HG03280 (cell line): ENCODE results near the gene CNFN.
A peak's percentile ranks its signal among the peaks of the same experiment; 100 is the strongest.

ENCODE experiments used
- ATAC-seq: cut with Tn5 transposase; IDR thresholded peaks from one replicate; pipeline ENCODE4 v1.9.1; 2021; ENCODE audit warnings: mild to moderate bottlenecking, moderate library complexity; ENCODE audit not compliant: unreplicated experiment

Gene CNFN

GRCh38 chr19:42389899-42390298, at the start of gene CNFN:
CNFN (minus strand) TSS chr19:42390297; CDS start chr19:42389037, 1,260 bp downstream.
- no peak for ATAC-seq

GRCh38 chr19:42436006-42436405, 45.9 kb upstream of the CNFN start:
- no peak for ATAC-seq

- no peak for ATAC-seq
These were observed 45.2 kb upstream of the CNFN start for GRCh38 chr19:42435316-42435715.

- no peak for ATAC-seq
These were observed 43.6 kb upstream of the CNFN start for GRCh38 chr19:42433503-42434260.

- ATAC-seq: no peak
These were observed 41.4 kb upstream of the CNFN start for GRCh38 chr19:42431486-42431885.

- no peak for ATAC-seq
These were observed 38.6 kb upstream of the CNFN start for GRCh38 chr19:42428676-42429075.

GRCh38 chr19:42427313-42427712, 37.2 kb upstream of the CNFN start, which contains the start of gene LIPE:
LIPE (minus strand) TSS chr19:42427388; CDS start chr19:42427149, 239 bp downstream.
- no peak for ATAC-seq

GRCh38 chr19:42426643-42427042, 36.5 kb upstream of the CNFN start:
- ATAC-seq: no peak

- ATAC-seq: no peak
These were observed 34.6 kb upstream of the CNFN start for GRCh38 chr19:42424712-42425131.

GRCh38 chr19:42424345-42424707, 34.2 kb upstream of the CNFN start:
- no peak for ATAC-seq

- ATAC-seq: peak; percentile 86
These were observed 33.6 kb upstream of the CNFN start for GRCh38 chr19:42423462-42424344.

- ATAC-seq: peak; percentile 17
These were observed 32.9 kb upstream of the CNFN start for GRCh38 chr19:42422901-42423461.

GRCh38 chr19:42422092-42422900, 32.2 kb upstream of the CNFN start:
- no peak for ATAC-seq

GRCh38 chr19:42421591-42422031, 31.5 kb upstream of the CNFN start:
- ATAC-seq: no peak

GRCh38 chr19:42421101-42421500, 31.0 kb upstream of the CNFN start:
- no peak for ATAC-seq

- ATAC-seq: no peak
These were observed 30.0 kb upstream of the CNFN start for GRCh38 chr19:42420055-42420544.

GRCh38 chr19:42419309-42419708, 29.2 kb upstream of the CNFN start:
- no peak for ATAC-seq

GRCh38 chr19:42412661-42413076, 22.6 kb upstream of the CNFN start:
- no peak for ATAC-seq

- no peak for ATAC-seq
These were observed 22.1 kb upstream of the CNFN start for GRCh38 chr19:42412227-42412626.

- ATAC-seq: no peak
These were observed 21.6 kb upstream of the CNFN start for GRCh38 chr19:42411581-42412178.
